T-helper 9 cell (primary cell): Measurements from ENCODE around the gene LYST.

ENCODE experiments used
- DNase-seq: peaks from one replicate; pipeline ENCODE4 v3.0.0-alpha.2; 2020

Gene LYST

GRCh38 chr1:235708390-235708962, 158.2 kb downstream of the LYST start:
- DNase-seq, result no peak

DNA sequence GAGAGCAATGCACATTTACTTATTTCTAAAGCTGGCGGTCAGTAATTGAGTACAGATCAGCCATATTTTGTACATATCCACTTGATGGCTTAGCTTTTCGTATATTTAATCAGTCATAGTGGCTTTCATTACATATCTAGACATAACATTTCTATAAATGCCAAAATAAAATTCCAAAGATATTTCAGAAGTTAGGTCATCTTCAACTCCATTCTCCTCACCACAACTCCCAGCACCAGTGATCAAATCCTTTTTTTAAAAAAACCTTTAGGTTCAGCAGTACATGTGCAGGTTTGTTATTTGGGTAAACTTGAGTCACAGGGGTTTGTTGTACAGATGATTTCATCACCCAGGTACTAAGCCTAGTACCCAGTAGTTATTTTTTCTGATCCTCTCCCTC, 163.2 kb downstream of the LYST start:
- no peak for DNase-seq

- DNase-seq, result no peak
Observed at GRCh38 chr1:235702412-235702811, 164.3 kb downstream of the LYST start.

GRCh38 chr1:235697508-235697907, 169.2 kb downstream of the LYST start:
- DNase-seq, result no peak

- no peak for DNase-seq
Observed at GRCh38 chr1:235689356-235689755, 177.3 kb downstream of the LYST start.

GRCh38 chr1:235688096-235688495, 178.6 kb downstream of the LYST start:
- DNase-seq, result no peak

GRCh38 chr1:235683653-235684052, 183.1 kb downstream of the LYST start:
- no peak for DNase-seq

DNA sequence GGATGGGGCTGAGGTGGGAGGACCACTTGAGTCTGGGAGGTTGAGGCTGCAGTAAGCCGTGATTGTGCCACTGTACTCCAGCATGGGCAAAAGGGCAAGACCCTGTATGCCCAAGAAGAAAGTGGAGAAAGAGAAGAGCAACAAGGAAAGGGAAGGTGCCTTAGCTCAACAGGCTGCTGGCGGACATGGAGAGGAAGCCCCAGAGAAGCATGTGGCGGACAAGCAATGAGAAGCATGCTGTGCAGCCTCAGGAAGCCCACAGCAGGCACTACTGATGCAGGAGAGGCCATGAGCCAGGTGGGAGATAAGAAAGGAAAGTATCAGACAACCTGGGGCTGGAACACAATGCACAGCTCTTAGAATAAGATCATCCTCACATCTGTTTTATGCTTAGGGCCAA, 184.5 kb downstream of the LYST start:
- no peak for DNase-seq

- no peak for DNase-seq
Observed at GRCh38 chr1:235679644-235680043, 187.1 kb downstream of the LYST start.

DNA sequence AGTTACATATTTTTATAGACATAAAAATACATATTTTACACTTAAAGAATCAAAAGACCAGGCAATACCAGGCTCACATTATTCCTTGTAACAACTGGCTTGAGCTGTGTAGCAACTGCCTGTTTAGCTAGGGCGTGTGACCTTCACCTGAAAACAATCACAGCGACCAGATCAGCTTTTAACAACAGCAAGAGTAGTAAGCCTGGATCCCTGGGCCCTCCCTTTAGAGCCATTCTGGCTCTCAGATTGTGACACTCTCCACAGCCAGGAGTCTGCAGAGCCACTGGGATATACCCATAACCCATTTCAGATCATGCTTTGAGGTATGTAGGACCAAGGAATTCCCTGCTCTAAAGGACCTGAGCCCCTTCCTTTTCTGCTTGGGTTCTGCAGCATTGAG, 187.7 kb downstream of the LYST start:
- DNase-seq, result no peak

GRCh38 chr1:235675152-235675890, 191.4 kb downstream of the LYST start:
- DNase-seq, result no peak

DNA sequence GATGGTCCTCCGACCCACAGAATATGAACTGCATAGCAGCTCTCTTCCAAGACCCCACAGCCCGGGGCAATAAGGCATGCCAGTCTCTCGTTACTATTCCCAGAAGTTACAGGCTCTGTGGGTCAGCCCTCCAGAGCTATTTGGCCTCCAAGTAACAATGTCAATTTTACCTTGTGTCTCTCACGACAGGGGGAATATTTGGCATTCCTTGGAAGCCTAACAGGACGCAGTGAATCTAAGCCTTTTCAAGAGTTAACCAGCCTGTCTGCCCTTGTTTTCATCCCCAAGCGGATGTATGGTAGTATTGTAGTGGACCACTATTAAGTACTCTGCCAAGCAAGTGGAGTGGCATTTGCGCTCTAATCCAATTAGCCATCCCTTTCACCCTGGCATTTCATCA, 192.7 kb downstream of the LYST start:
- DNase-seq, result no peak

- DNase-seq, result no peak
Observed at GRCh38 chr1:235671992-235672391, 194.7 kb downstream of the LYST start.

DNA sequence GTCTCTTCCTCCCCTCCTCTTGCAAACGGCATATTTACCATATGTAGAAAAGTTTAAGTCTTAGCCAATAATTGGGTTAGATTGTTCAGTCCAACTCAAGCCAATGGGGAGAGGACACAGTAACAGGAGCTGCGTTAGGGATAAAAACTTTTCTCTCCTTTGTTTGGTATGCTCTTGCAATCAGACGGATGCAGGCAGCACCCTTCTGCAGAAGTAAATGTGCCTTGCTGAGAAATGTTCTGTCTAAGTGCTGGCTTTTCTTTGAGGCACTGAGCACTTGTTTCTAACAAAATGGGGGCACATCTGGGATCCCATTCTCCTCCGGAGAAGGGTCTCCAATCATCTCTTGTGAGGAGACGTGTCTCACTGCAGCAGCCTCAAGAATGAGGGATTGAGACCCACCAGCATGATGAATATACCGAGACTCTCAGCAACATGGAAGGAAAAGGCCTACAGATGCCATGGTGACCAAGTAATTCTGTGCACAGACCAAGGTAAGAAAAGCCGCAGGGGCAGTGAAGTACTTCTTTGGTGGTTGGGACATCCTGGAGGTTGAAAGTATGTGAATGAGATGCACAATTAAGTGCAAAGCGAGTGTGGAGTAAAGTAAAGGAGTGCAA, 196.4 kb downstream of the LYST start:
- no peak for DNase-seq

GRCh38 chr1:235669277-235669676, 197.4 kb downstream of the LYST start:
- no peak for DNase-seq

DNA sequence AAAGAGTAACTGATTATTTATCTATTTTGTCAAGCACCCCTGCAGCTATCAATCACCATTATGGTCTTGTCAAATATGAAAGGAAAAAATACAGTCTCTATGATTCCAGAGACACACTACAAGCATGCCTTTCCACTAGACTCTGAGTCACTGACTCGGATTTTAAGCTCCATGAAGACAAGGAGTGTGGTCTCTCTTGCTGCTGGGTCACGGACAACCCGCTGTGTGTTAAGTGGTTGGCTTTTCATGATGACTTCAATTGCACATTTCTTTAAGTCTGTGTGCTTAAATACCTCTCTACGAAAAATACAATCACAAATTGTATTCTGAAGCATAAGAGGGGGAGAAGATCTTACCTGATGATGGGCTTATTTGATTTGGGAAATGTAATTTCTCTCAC, 203.1 kb downstream of the LYST start:
- DNase-seq, result no peak

DNA sequence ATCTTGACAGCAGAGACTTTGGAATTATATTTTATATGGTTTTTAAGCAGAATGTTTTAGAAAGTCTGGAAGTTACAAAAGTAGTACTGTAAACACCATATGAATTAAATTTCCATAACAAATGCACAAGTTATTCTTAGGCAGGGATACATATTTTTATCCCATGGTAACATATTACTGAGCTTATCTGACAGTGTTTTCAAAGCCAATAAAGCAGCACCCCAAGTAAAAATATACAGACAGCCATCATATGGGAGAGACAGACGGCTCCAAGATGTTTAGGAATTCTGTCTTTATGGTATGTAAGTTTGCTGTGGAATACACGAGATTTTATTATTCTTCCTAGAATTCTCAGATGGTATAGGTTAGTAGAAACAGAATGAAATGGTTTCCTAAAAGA, 205.1 kb downstream of the LYST start:
- no peak for DNase-seq

DNA sequence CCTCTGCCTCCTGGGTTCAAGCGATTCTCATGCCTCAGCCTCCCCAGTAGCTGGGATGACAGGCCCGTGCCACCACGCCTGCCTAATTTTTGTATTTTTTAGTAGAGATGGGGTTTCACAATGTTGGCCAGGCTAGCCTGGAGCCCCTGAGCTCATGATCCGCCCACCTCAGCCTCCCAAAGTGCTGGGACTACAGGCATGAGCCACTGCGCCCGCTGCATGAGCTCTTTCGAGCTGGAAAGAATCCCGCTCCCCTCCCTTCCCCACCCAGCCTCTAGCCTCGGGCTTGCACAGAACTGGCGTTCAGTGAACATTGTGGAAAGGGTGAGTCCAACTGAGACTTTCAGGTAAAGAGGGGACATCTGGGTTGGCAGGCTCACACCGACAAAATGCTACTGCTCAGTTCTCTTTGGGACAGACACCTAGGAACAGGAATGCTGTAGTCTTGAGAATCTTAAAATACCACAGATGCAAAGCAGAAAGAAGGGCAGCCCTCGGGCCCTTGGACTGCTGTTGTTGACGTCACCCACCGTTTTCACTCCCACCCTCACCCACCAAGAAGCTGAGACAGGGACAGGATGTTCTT, 207.4 kb downstream of the LYST start:
- no peak for DNase-seq

DNA sequence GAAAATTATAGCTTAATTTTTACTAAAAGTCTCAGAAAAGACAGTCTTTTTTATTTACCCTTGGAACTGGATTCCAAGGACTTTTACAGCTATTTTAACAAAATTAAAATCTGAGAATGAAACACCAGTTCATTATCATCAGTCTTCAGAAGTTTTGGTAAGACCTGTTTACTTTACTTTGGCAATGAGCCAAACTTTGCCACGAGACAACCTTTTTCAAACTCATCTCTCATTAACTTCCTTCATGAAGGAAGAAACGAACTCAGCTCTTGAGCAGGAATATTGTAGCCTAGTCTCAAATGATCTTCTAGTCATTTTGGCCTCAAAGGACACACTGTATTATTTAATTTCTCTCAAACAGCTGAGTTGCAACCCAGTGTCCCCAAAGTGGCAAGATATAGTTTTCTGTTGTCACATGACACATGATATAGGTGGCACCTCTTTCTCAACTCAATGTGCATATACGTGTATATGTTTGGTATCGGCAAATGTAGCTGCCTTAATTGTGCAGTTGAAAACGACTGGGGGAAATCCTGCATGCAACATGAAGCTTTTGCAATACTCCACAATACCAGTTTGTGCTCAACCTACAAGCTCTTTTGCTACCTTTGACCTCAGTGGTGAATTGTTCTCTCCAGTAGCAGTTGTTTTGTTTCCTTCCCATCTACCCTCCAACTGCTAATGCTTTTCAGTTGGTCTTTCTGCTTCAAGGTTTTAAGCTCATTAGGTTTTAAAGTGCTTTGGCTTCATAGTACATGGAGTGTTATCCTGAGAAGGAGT, 208.8 kb downstream of the LYST start:
- no peak for DNase-seq

DNA sequence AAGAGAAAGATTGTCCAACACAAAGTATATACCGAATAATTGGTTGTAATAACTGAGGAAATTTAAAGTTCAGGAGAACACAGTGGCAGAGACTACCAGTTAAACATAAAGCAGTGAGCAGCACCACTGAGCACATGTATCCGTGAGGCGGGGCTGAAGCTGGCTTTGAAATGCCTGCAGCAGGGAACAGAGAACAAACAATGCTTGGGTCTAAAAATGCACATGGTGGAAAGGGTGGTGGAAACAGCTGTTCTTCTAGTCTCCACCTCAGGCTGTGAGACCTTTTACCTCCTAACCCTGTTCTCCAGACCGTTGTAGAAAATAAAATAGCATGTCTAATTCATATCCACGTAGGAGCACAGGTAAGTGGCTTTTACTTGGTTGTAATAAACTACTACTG, 209.4 kb downstream of the LYST start:
- no peak for DNase-seq

DNA sequence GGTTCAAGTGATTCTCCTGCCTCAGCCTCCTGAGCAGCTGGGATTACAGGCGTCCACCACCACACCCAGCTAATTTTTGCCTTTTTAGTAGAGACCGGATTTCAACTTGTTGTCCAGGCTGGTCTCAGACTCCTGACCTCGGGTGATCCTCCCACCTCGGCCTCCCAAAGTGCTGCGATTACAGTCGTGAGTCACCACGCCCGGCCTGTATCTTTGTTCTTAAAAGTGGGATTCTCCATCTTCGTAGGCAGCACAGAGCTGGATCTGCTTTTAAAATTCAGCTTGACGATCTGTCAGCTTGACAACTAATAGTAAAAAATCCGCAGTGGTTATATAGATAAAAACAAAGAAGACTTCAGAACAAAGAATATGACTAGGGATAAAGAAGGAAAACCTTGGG, 214.3 kb downstream of the LYST start:
- DNase-seq, result no peak

DNA sequence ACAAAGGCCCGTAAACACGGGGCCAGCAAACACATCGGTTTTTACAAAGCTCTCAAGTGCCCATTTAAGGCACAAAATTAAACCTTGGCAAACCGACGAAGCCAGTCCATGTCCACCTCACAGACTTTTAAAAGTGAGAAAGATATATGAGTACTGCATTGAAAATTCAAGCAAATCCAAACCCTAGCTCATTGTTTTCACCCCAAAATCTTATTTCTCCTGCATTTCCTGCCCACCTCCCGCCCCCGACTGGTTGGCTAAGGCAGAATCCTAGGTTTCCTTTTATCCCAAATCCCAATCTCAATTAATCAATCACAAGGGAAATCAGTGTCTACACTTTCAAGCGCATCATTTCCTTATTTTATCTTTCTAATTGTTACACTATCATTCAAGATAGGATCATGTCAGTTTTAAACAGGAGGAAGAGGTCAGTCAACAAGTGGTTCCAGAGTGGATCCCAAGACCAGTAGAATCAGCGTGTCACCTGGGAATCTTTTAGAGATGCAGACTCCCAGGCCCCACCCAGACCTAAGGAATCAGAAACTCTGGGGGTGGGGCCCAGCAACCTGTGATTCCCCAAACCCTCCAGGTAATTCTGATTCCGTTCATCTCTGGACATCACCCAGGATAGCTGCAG, 215.4 kb downstream of the LYST start:
- no peak for DNase-seq
